ENCODE measurements around the gene GALNS. TPM values are rescaled to one million over a fixed set of nuclear protein-coding genes. Genes with fewer than 3 reads are reported as not detected.

Gene GALNS
- total and polyA plus RNA-seq, 2 experiments from 2014 or later = 19.6 to 53.5 TPM

DNA sequence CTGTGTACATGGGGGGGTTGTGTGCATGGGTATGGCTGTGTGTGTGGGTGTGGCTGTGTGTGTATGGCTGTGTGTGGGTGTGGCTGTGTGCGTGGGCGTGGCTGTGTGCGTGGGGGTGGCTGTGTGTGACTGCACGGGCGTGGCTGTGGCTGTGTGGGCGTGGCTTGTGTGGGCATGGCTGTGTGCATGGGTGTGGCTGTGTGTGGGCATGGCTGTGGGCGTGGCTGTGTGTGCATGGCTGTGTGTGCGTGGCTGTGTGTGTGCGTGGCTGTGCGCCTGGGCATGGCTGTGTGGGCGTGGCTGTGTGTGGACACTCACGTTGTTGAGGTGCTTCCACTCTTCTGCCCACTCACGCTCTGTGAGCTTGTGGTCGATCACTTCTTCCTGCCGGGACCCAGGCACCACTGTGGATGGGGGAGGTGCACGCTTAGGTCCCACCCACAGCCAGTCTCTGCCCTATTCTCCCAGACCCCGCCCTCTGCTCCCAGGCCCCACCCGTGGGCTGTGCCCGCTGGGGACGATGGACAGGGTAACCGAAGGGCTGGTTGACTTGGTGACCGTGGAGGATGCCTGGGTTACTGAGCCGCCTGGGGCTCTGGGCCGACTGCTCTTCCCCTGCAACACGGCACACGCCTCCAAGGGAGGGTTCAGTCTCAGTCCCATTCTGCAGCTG, 25.7 kb upstream of the GALNS start:
- no peak for DNase-seq (ENCODE audit: low spot score)
- Histone ChIP-seq H3K4me2 (no peak overlapping the region), H2AFZ (no peak overlapping the region)

DNA sequence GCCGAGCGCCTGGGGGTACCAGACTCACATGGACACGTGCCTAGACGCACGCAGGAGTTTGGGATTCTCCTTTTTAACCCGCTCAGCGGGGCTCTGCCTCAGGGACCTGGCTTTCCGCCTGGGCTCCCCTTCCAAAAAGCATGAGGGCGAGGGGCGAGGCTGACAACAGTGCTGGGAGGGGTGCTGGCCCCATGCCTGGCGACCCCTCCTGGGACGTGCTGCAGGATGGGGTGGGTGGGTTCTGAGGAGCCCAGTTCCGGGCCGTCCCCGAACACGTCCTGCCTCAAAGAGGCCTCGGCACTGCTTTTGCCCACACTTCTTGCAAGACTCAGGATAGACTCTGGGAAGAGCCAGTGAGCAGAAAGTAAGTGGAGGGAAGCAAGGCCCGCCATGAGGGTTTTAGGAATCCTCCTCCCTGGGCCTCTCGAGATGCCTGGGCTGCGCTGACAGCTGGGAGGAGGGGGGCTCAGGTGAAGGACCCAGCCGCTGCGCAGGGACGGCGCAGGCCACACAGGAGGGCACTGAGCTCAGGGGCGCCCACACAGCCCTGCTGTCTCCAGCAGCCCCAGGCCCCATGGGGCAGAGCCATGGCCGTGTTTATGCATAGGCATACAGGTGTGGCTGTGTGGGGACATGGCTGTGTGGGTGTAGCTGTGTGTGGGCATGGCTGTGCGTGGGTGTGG, 25.1 kb upstream of the GALNS start:
- no peak overlapping the region for H2AFZ ChIP-seq
- H3K9me2 ChIP-seq (replicated peaks; ENCODE audit: insufficient read depth) = no peaks in the 10 kb centered on the region
- H3K4me3 ChIP-seq = no peak overlapping the region
- 96% methylated on average over 27 of the region's 27 CpGs for WGBS (ENCODE audit: low lambda C conversion rate, missing lambda C conversion rate)
- TF ChIP-seq EZH2phosphoT487 (IDR thresholded peaks at IDR 0.05; ENCODE audit: low read depth, severe bottlenecking, unreplicated experiment) (no peak), EZH2 (IDR thresholded peaks at IDR 0.05; ENCODE audit: borderline replicate concordance) (no peak)
- TF ChIP-seq, protein P1, sequence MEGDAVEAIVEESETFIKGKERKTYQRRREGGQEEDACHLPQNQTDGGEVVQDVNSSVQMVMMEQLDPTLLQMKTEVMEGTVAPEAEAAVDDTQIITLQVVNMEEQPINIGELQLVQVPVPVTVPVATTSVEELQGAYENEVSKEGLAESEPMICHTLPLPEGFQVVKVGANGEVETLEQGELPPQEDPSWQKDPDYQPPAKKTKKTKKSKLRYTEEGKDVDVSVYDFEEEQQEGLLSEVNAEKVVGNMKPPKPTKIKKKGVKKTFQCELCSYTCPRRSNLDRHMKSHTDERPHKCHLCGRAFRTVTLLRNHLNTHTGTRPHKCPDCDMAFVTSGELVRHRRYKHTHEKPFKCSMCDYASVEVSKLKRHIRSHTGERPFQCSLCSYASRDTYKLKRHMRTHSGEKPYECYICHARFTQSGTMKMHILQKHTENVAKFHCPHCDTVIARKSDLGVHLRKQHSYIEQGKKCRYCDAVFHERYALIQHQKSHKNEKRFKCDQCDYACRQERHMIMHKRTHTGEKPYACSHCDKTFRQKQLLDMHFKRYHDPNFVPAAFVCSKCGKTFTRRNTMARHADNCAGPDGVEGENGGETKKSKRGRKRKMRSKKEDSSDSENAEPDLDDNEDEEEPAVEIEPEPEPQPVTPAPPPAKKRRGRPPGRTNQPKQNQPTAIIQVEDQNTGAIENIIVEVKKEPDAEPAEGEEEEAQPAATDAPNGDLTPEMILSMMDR (IDR thresholded peaks at IDR 0.05; ENCODE audit: poor library complexity) = no peak
- no peaks in the 10 kb centered on the region for H3K9me3 ChIP-seq (ENCODE audit: low read depth)
- DNase-seq (ENCODE audit: low spot score) = no peak
- no peak overlapping the region for H3K27ac ChIP-seq
- H3K79me2 ChIP-seq = no peaks in the 10 kb centered on the region
- H3K4me2 ChIP-seq = no peak overlapping the region
- H3K27me3 ChIP-seq = no peaks in the 10 kb centered on the region
- no peaks in the 10 kb centered on the region for H3K36me3 ChIP-seq (replicated peaks; ENCODE audit: insufficient read depth, low read depth)
- H3K4me1 ChIP-seq (ENCODE audit: insufficient read depth) = peaks cover 8% of the 10 kb centered on the region
- H4K20me1 ChIP-seq (ENCODE audit: insufficient read depth, poor library complexity, severe bottlenecking) = no peaks in the 10 kb centered on the region

More for the DNA sequence above, 25.7 kb upstream of the GALNS start:
- 95% methylated on average over 22 of the region's 26 CpGs for WGBS (ENCODE audit: low lambda C conversion rate, missing lambda C conversion rate)
- peaks cover 11% of the 10 kb centered on the region for H3K4me1 ChIP-seq (ENCODE audit: insufficient read depth)
- no peaks in the 10 kb centered on the region for H3K9me2 ChIP-seq (replicated peaks; ENCODE audit: insufficient read depth)
- no peak overlapping the region for H3K4me3 ChIP-seq
- no peaks in the 10 kb centered on the region for H4K20me1 ChIP-seq (ENCODE audit: insufficient read depth, poor library complexity, severe bottlenecking)
- no peaks in the 10 kb centered on the region for H3K79me2 ChIP-seq
- TF ChIP-seq EZH2phosphoT487 (IDR thresholded peaks at IDR 0.05; ENCODE audit: low read depth, severe bottlenecking, unreplicated experiment) (no peak), EZH2 (IDR thresholded peaks at IDR 0.05; ENCODE audit: borderline replicate concordance) (no peak)
- TF ChIP-seq, protein P1 (IDR thresholded peaks at IDR 0.05; ENCODE audit: poor library complexity) = no peak
- H3K36me3 ChIP-seq (replicated peaks; ENCODE audit: insufficient read depth, low read depth) = no peaks in the 10 kb centered on the region
- no peaks in the 10 kb centered on the region for H3K27me3 ChIP-seq
- no peaks in the 10 kb centered on the region for H3K9me3 ChIP-seq (ENCODE audit: low read depth)
- H3K27ac ChIP-seq = no peak overlapping the region

DNA sequence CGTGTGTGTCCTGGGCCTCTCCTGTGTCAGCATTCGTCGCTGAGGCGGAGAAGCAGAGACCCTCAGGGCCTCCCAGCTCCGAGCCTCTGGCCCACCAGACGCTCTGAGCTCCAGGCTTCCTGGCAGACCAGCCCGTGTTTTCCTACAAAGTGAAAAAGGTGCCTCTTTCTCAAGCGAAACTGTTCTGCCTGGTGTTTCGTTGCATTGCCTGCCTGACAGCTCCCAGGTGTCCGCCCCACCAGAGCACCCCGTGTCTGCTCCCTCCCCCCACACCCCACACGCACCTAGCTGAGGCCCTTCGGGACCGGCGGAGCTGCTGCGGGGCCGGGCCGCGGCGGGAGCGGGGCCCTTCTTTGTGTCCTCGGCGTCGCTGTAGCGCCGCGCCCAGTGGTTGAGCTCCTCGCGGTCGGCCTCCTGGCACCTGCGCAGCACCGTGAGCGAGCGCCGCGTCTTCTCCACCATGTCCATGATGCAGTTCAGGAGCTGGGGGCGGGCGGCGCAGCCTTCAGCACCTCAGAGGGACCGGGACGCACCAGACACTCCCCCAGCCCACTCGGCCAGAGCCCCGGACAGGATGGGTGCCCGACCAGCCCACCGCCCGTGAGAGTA, 24.4 kb upstream of the GALNS start:
- H3K27ac ChIP-seq = no peak overlapping the region
- H3K27me3 ChIP-seq = no peaks in the 10 kb centered on the region
- H3K4me3 ChIP-seq = no peak overlapping the region
- peaks cover 8% of the 10 kb centered on the region for H3K4me1 ChIP-seq (ENCODE audit: insufficient read depth)
- H4K20me1 ChIP-seq (ENCODE audit: insufficient read depth, poor library complexity, severe bottlenecking) = no peaks in the 10 kb centered on the region
- WGBS (ENCODE audit: low lambda C conversion rate, missing lambda C conversion rate) = 81% methylated on average over 33 of the region's 46 CpGs
- TF ChIP-seq, protein P1 (IDR thresholded peaks at IDR 0.05; ENCODE audit: poor library complexity) = no peak
- TF ChIP-seq EZH2phosphoT487 (IDR thresholded peaks at IDR 0.05; ENCODE audit: low read depth, severe bottlenecking, unreplicated experiment) (no peak), EZH2 (IDR thresholded peaks at IDR 0.05; ENCODE audit: borderline replicate concordance) (no peak)
- H3K79me2 ChIP-seq = no peaks in the 10 kb centered on the region
- no peaks in the 10 kb centered on the region for H3K9me2 ChIP-seq (replicated peaks; ENCODE audit: insufficient read depth)
- H3K9me3 ChIP-seq (ENCODE audit: low read depth) = no peaks in the 10 kb centered on the region
- H3K4me2 ChIP-seq = peak overlapping the region; percentile 29
- no peak overlapping the region for H2AFZ ChIP-seq
- H3K36me3 ChIP-seq (replicated peaks; ENCODE audit: insufficient read depth, low read depth) = no peaks in the 10 kb centered on the region
- no peak for DNase-seq (ENCODE audit: low spot score)
